K562 (cell line): ENCODE results near the gene KRT8. TPM values are rescaled to one million over a fixed set of nuclear protein-coding genes. Genes with fewer than 3 reads are reported as not detected.

Experiments
- ATAC-seq: fragments of 200-7000 bp; cut with Tn5 transposase; 3 replicates; pipeline ENCODE4 v1.9.1; 2020; ENCODE audit warnings: moderate library complexity
- BruUV-seq: library from RNA; stranded (reverse); fragments of 400-500 nt; replicated peaks from 2 replicates; lab custom pipeline; 2021; lab: Mats Ljungman, UMichigan
- CTCF ChIA-PET: fragments of 300-600 bp; formaldehyde crosslinking; extraction: SDS; loops from one replicate; lab custom pipeline; 2021; ENCODE audit warnings: low intra/inter-chr PET ratio; lab: Yijun Ruan, JAX
- POLR2A ChIA-PET: fragments of 300-600, 350-650 bp; sonication (Branson Sonifier 250); formaldehyde crosslinking; extraction: SDS; loops from one replicate; lab custom pipeline; 2021; ENCODE audit warnings: antibody characterized with exemption, inconsistent platforms; lab: Yijun Ruan, JAX
- DNase-seq, 4 experiments: peaks; one replicate each; pipeline versions ENCODE4 v3.0.0 to v3.0.0-alpha.2; 2011 to 2018; ENCODE audit warnings: low spot score in 3 of 4, mixed read lengths in 3 of 4; ENCODE audit errors: extremely low read depth in 1 of 4
- FAIRE-seq: peaks from 2 replicates; lab custom pipeline; 2011; peaks lifted over from hg19 to GRCh38; lab: Jason Lieb, UNC
- H2AFZ ChIP-seq: 2 replicates; pipeline ENCODE4 v1.6.0; 2011; ENCODE audit warnings: low read depth, low read length, control low read depth, inconsistent platforms
- H3K27ac ChIP-seq: fragments of 200-600 bp; 3 replicates; pipeline ENCODE4 v1.8.0; 2011; ENCODE audit warnings: low read depth, mild to moderate bottlenecking, control low read depth, inconsistent platforms, low read length, moderate library complexity, mixed read lengths; ENCODE audit errors: extremely low read depth
- H3K27me3 ChIP-seq, 2 experiments: fragments of 300-600 bp in 1 of 2; 2 replicates in 1 of 2; 3 replicates in 1 of 2; pipeline versions ENCODE4 v1.6.0 to v1.8.0; 2011; ENCODE audit warnings: inconsistent platforms in 2 of 2, low read length in 2 of 2, mild to moderate bottlenecking in 1 of 2, mixed read lengths in 1 of 2, moderate library complexity in 1 of 2; ENCODE audit not compliant: control insufficient read depth in 2 of 2, insufficient read depth in 2 of 2
- H3K36me3 ChIP-seq: fragments of 300-600 bp; 3 replicates; pipeline ENCODE4 v1.8.0; 2011; ENCODE audit warnings: mild to moderate bottlenecking, low read length, inconsistent platforms; ENCODE audit not compliant: control insufficient read depth, insufficient read depth
- H3K4me1 ChIP-seq, 2 experiments: fragments of 200-600 bp in 1 of 2; replicated peaks in 1 of 2; 2 replicates in 1 of 2; 3 replicates in 1 of 2; pipeline versions ENCODE4 v1.5.1 to v1.8.0; 2011; ENCODE audit warnings: inconsistent platforms in 2 of 2, low read length in 2 of 2, mild to moderate bottlenecking in 1 of 2, mixed read lengths in 1 of 2, moderate library complexity in 1 of 2; ENCODE audit not compliant: control insufficient read depth in 2 of 2, insufficient read depth in 2 of 2
- H3K4me2 ChIP-seq: 2 replicates; pipeline ENCODE4 v1.6.1; 2011; ENCODE audit warnings: low read length, control low read depth, inconsistent platforms, mixed read lengths; ENCODE audit not compliant: insufficient read depth
- H3K4me3 ChIP-seq: fragments of 200-600 bp; sonication (generic), shearing (Covaris generic); 2 replicates; pipeline ENCODE4 v1.5.1; 2016; ENCODE audit warnings: control low read depth, inconsistent platforms
- H3K79me2 ChIP-seq: fragments of 200-600 bp; 3 replicates; pipeline ENCODE4 v1.8.0; 2011; ENCODE audit warnings: low read length, inconsistent platforms; ENCODE audit not compliant: control insufficient read depth, insufficient read depth
- H3K9ac ChIP-seq, 2 experiments: 2 replicates each; pipeline versions ENCODE4 v1.6.0 to v1.6.1; 2011; ENCODE audit warnings: low read depth in 2 of 2, low read length in 2 of 2, control low read depth in 1 of 2, inconsistent platforms in 1 of 2, mild to moderate bottlenecking in 1 of 2, mixed read lengths in 1 of 2; ENCODE audit not compliant: insufficient read depth in 1 of 2
- H3K9me1 ChIP-seq: one replicate; pipeline ENCODE4 v1.6.0; 2011; ENCODE audit warnings: inconsistent platforms, mild to moderate bottlenecking, low read length, moderate library complexity; ENCODE audit not compliant: control insufficient read depth, insufficient read depth
- H3K9me3 ChIP-seq: replicated peaks from 2 replicates; pipeline ENCODE4 v1.5.1; 2011; ENCODE audit warnings: low read depth, low read length, inconsistent platforms; ENCODE audit not compliant: control insufficient read depth, insufficient read depth
- H4K20me1 ChIP-seq: replicated peaks from 2 replicates; pipeline ENCODE4 v1.6.1; 2011; ENCODE audit warnings: low read length, inconsistent platforms, mixed read lengths; ENCODE audit not compliant: control insufficient read depth, insufficient read depth
- FOXK2 ChIP-seq, 2 experiments: fragments of 450-650 bp; IDR thresholded peaks in 1 of 2; conservative IDR thresholded peaks in 1 of 2; 2 replicates each; pipeline ENCODE4 v1.6.1; 2016; ENCODE audit warnings: low read depth in 2 of 2, mild to moderate bottlenecking in 1 of 2
- JUND ChIP-seq, 2 experiments: IDR thresholded peaks; 2 replicates in 1 of 2; 3 replicates in 1 of 2; pipeline ENCODE4 v1.6.1; 2011; ENCODE audit warnings: borderline replicate concordance in 2 of 2, low read depth in 2 of 2, low read length in 2 of 2, improper control_type of control experiment in 1 of 2, missing biosample characterization in 1 of 2, missing genetic modification characterization in 1 of 2, missing genetic modification reagents in 1 of 2
- KDM4B ChIP-seq, 2 experiments: fragments of 450-650 bp in 1 of 2; sonication (generic) in 1 of 2; IDR thresholded peaks; 2 replicates each; pipeline ENCODE4 v1.6.1; 2016 to 2017; ENCODE audit warnings: borderline replicate concordance in 2 of 2, antibody characterized with exemption in 1 of 2, low read depth in 1 of 2, mild to moderate bottlenecking in 1 of 2
- POLR2AphosphoS5 ChIP-seq: IDR thresholded peaks from 2 replicates; pipeline ENCODE4 v1.6.1; 2011; ENCODE audit warnings: mild to moderate bottlenecking, low read depth, low read length, moderate library complexity; ENCODE audit not compliant: control insufficient read depth, insufficient read depth
- SUPT5H ChIP-seq: fragments of 450-650 bp; IDR thresholded peaks from 2 replicates; pipeline ENCODE4 v1.6.1; 2016
- TARDBP ChIP-seq: fragments of 450-650 bp; IDR thresholded peaks from 2 replicates; pipeline ENCODE4 v1.6.1; 2016
- WHSC1 ChIP-seq: IDR thresholded peaks from one replicate; pipeline ENCODE4 v1.6.1; 2012; ENCODE audit warnings: low read length, control low read depth, inconsistent platforms
- ZC3H4 ChIP-seq: sonication (generic); formaldehyde crosslinking; IDR thresholded peaks from 2 replicates; pipeline ENCODE4 v1.9.0; 2021; ENCODE audit warnings: missing genetic modification reagents, borderline replicate concordance
- ZNF589 ChIP-seq: fragments of 200-800 bp; sonication (Bioruptor generic); IDR thresholded peaks from 2 replicates; pipeline ENCODE4 v1.6.1; 2016; ENCODE audit warnings: low read depth, missing genetic modification characterization, missing compliant biosample characterization
- ZNF778 ChIP-seq: fragments of 450-650 bp; formaldehyde crosslinking; IDR thresholded peaks from 2 replicates; pipeline ENCODE4 v1.4.0; 2020; ENCODE audit warnings: mild to moderate bottlenecking, moderate library complexity
- WGBS: fragments of 100-300 bp; shearing (Covaris generic); methylation state at CpG from one replicate; pipeline ENCODE4 v1.1.6; 2016; ENCODE audit warnings: low coverage, mixed read lengths; ENCODE audit not compliant: insufficient coverage; ENCODE audit errors: missing lambda C conversion rate; 5-methylcytosine and 5-hydroxymethylcytosine counted together
- in situ Hi-C: fragments of 300-500 bp; cut with MboI; formaldehyde crosslinking; loops from 4 replicates; pipeline ENCODE4 v1.15.0; 2018; ENCODE audit warnings: inconsistent platforms, mixed read lengths
- intact Hi-C: fragments of 100-400 bp; cut with micrococcal nuclease; formaldehyde crosslinking; loops from 2 replicates; pipeline ENCODE4 v1.14.2; 2022
- polyA plus RNA-seq, 8 experiments: library from polyadenylated mRNA; depleted of rRNA in 4 of 8; stranded (reverse) in 5 of 8; unstranded in 3 of 8; fragments of >200 nt; fragmentation: Nextera tagmentation in 2 of 8; fragmentation: Illumina TruSeq in 1 of 8; extraction: Ambion mirVana in 2 of 8; extraction: Trizol in 1 of 8; gene quantifications; 2 replicates each; pipeline versions ENCODE4 v1.2.1 to v1.2.3, GENCODE V29; 2011 to 2014; ENCODE audit warnings: inconsistent platforms in 1 of 8, missing spikeins in 1 of 8
- total RNA-seq, 7 experiments: library from RNA; depleted of rRNA in 6 of 7; stranded (reverse); fragments of >200 nt in 6 of 7; fragmentation: Illumina TruSeq in 2 of 7; extraction: Trizol in 2 of 7; gene quantifications; 2 replicates each; pipeline versions ENCODE4 v1.2.1 to v1.2.3, GENCODE V29; 2011 to 2021; ENCODE audit warnings: low replicate concordance in 1 of 7
- TF ChIP-seq, protein P1 (sequence below), 2 experiments: fragments of 450-650 bp; conservative IDR thresholded peaks; 2 replicates each; pipeline ENCODE4 v1.6.1; 2017; ENCODE audit warnings: mild to moderate bottlenecking in 2 of 2, moderate library complexity in 2 of 2
- TF ChIP-seq, protein P2 (sequence below), 2 experiments: fragments of 450-650 bp in 1 of 2; IDR thresholded peaks; 2 replicates each; pipeline ENCODE4 v1.6.1; 2011 to 2017; ENCODE audit warnings: low read depth in 2 of 2, antibody characterized with exemption in 1 of 2, borderline replicate concordance in 1 of 2, low read length in 1 of 2, mild to moderate bottlenecking in 1 of 2, mixed read lengths in 1 of 2; ENCODE audit not compliant: control insufficient read depth in 1 of 2

The KRT8 gene
- total and polyA plus RNA-seq, 9 of the 15 experiments (the other 6 are each of a cell fraction or from before 2014, with no cell fraction given), result 41.5 to 661 (median 260) TPM

DNA sequence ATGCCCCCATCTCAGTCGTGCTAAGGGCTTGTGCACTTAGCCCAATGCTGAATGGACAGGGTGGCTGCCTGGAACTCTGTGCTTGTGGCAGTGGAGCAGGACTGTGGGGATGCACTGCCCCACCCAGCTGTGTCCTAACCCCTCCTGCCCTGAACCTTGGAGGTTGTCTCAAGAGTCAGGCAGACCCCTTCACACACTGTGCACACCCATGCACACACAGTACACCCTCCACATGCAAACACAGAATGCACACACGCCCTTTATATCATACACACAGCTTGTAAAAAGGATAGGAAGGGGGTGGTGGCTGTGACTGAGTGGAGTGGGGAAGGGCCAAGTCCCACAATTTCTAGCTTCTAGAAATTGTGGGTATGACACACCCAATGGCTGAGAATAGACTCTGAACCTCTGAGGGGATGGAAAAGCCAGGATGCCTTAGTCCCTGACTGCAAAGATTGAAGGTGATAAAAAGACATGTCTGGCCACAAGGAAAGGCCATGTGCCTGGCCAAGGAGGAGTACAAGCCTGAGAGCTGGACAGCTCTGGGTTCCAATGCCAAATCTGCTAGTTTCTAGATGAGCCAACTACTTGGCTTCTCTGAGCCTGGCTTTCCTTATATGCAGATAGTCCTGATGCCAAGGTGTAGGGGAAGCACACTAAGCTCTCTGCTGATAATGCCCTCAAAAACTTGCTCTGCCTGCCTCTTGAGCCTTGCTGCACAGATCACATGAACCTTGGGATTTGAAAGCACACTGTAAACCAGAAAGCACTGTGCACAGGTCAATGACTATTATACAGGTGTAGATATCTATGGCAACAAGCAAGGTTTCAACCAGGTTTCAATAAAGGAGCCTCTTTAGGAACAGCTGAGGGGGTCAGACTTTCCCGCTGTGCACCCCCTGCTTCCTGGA, 8.4 kb downstream of the KRT8 start:
- POLR2A ChIA-PET, result interaction anchor here (0.6 to 3.7 kb wide), 13 partner anchors 9 to 1068 kb away, joined by 3 to 20 read pairs (median 5); partner anchors contain the start of genes EIF4B, KRT18 and KRT8
- WGBS, result 59% methylated on average over 3 of the region's 3 CpGs
- Histone ChIP-seq H4K20me1 (peaks cover 6% of the 10 kb centered on the region; the same call in 1 of the 2 replicates), H3K79me2 (peaks cover 9% of the 10 kb centered on the region; the same call in 2 of the 3 replicates), H3K27me3 (no peaks in the 10 kb centered on the region), H3K27ac (no peak overlapping the region), H3K4me1 (peaks cover 8 to 16% of the 10 kb centered on the region in 2 experiments), H3K4me3 (no peak overlapping the region), H3K9me3 (no peaks in the 10 kb centered on the region), H3K4me2 (no peak overlapping the region), H3K9ac (peak overlapping the region in 1 of 2 experiments; percentile 53; a peak in 1 of 4 replicates), H2AFZ (no peak overlapping the region), H3K36me3 (peaks cover 48% of the 10 kb centered on the region; the same call in 2 of the 3 replicates), H3K9me1 (peaks cover 3% of the 10 kb centered on the region)
- intact Hi-C loops, result loop anchor here (2.0 kb wide), 1 partner anchor 76 kb away; no protein-coding TSS in a partner anchor
- in situ Hi-C loops, result no loop called here
- FAIRE-seq (no peak), ATAC-seq (peak; percentile 70), DNase-seq (no peak)
- CTCF ChIA-PET, result no interaction called here
- BruUV-seq, result no TSS peak
- no peak for TF ChIP-seq ZNF778
- TF ChIP-seq POLR2AphosphoS5, result peak; percentile 57
- TF ChIP-seq, protein P1, sequence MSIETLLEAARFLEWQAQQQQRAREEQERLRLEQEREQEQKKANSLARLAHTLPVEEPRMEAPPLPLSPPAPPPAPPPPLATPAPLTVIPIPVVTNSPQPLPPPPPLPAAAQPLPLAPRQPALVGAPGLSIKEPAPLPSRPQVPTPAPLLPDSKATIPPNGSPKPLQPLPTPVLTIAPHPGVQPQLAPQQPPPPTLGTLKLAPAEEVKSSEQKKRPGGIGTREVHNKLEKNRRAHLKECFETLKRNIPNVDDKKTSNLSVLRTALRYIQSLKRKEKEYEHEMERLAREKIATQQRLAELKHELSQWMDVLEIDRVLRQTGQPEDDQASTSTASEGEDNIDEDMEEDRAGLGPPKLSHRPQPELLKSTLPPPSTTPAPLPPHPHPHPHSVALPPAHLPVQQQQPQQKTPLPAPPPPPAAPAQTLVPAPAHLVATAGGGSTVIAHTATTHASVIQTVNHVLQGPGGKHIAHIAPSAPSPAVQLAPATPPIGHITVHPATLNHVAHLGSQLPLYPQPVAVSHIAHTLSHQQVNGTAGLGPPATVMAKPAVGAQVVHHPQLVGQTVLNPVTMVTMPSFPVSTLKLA (conservative IDR thresholded peaks at IDR 0.05), result peak in 1 of 2 experiments; percentile 11; a peak in 1 of 4 replicates
- no peak for TF ChIP-seq KDM4B (IDR thresholded peaks at IDR 0.05; ENCODE audit: borderline replicate concordance in 2 of 2, low read depth in 1 of 2)
- peak; percentile 40; the same call in 1 of the 2 replicates for TF ChIP-seq ZC3H4 (CRISPR knock-in tag)
- TF ChIP-seq TARDBP, result 0 out of 2 replicates have a peak, but pooled peaks have one; percentile 66
- no peak for TF ChIP-seq JUND (IDR thresholded peaks at IDR 0.05; ENCODE audit: borderline replicate concordance, low read depth, low read length)
- no peak for TF ChIP-seq JUND (tag; IDR thresholded peaks at IDR 0.05; ENCODE audit: borderline replicate concordance, low read depth, low read length)
- TF ChIP-seq SUPT5H, result peak; percentile 68
- TF ChIP-seq FOXK2 (conservative IDR thresholded peaks at IDR 0.05 in 1 of 2, IDR thresholded peaks at IDR 0.05 in 1 of 2; ENCODE audit: low read depth in 2 of 2), result no peak
- TF ChIP-seq ZNF589 (CRISPR knock-in tag), result no peak
- peak; percentile 19 for TF ChIP-seq WHSC1
- TF ChIP-seq, protein P2, sequence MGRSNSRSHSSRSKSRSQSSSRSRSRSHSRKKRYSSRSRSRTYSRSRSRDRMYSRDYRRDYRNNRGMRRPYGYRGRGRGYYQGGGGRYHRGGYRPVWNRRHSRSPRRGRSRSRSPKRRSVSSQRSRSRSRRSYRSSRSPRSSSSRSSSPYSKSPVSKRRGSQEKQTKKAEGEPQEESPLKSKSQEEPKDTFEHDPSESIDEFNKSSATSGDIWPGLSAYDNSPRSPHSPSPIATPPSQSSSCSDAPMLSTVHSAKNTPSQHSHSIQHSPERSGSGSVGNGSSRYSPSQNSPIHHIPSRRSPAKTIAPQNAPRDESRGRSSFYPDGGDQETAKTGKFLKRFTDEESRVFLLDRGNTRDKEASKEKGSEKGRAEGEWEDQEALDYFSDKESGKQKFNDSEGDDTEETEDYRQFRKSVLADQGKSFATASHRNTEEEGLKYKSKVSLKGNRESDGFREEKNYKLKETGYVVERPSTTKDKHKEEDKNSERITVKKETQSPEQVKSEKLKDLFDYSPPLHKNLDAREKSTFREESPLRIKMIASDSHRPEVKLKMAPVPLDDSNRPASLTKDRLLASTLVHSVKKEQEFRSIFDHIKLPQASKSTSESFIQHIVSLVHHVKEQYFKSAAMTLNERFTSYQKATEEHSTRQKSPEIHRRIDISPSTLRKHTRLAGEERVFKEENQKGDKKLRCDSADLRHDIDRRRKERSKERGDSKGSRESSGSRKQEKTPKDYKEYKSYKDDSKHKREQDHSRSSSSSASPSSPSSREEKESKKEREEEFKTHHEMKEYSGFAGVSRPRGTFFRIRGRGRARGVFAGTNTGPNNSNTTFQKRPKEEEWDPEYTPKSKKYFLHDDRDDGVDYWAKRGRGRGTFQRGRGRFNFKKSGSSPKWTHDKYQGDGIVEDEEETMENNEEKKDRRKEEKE (IDR thresholded peaks at IDR 0.05; ENCODE audit: borderline replicate concordance in 1 of 2, control insufficient read depth in 1 of 2, low read depth in 2 of 2, low read length in 1 of 2), result no peak
